PC-3 (cell line): ENCODE results near the gene KIF20B. TPM values are rescaled to one million over a fixed set of nuclear protein-coding genes. Genes with fewer than 3 reads are reported as not detected.

Source experiments
- ATAC-seq: fragments of 200-7000 bp; cut with Tn5 transposase; 2 replicates; pipeline ENCODE4 v1.9.1; 2020; ENCODE audit warnings: mild to moderate bottlenecking, moderate library complexity
- BruUV-seq: library from RNA; stranded (reverse); fragments of 400-500 nt; replicated peaks from 2 replicates; lab custom pipeline; 2021; lab: Mats Ljungman, UMichigan
- CTCF ChIA-PET: fragments of 300-600 bp; sonication (Branson Sonifier 250); formaldehyde crosslinking; loops from one replicate; lab custom pipeline; 2022; ENCODE audit warnings: antibody characterized with exemption; lab: Charles Lee
- POLR2A ChIA-PET: fragments of 300-600 bp; sonication (Branson Sonifier 250); formaldehyde crosslinking; loops from one replicate; lab custom pipeline; 2022; ENCODE audit warnings: antibody characterized with exemption; ENCODE audit not compliant: unreplicated experiment; lab: Charles Lee
- DNase-seq: peaks from one replicate; pipeline ENCODE4 v3.0.0-alpha.2; 2015
- H2AFZ ChIP-seq: fragments of 300-600 bp; sonication (generic); 2 replicates; pipeline ENCODE4 v1.6.0; 2016; ENCODE audit warnings: antibody characterized with exemption, low read length
- H3F3A ChIP-seq: fragments of 300-600 bp; sonication (generic); one replicate; pipeline ENCODE4 v1.6.0; 2017; ENCODE audit warnings: antibody characterized with exemption, low read length, control low read depth, mild to moderate bottlenecking; ENCODE audit not compliant: unreplicated experiment
- H3K27ac ChIP-seq: fragments of 300-600 bp; sonication (generic); 2 replicates; pipeline ENCODE4 v1.5.1; 2016; ENCODE audit warnings: mild to moderate bottlenecking, low read length
- H3K27me3 ChIP-seq: fragments of 300-600 bp; sonication (generic); 2 replicates; pipeline ENCODE4 v1.6.1; 2016; ENCODE audit warnings: low read length, mixed read lengths
- H3K36me3 ChIP-seq: fragments of 300-600 bp; sonication (generic); 2 replicates; pipeline ENCODE4 v1.6.1; 2016; ENCODE audit warnings: low read depth, mixed run types, low read length, mixed read lengths
- H3K4me1 ChIP-seq: fragments of 300-600 bp; sonication (generic); 2 replicates; pipeline ENCODE4 v1.5.1; 2016; ENCODE audit warnings: low read length; ENCODE audit not compliant: insufficient read depth
- H3K4me2 ChIP-seq: fragments of 300-600 bp; sonication (generic); 2 replicates; pipeline ENCODE4 v1.6.0; 2016; ENCODE audit warnings: low read length
- H3K4me3 ChIP-seq: fragments of 300-600 bp; sonication (generic); 2 replicates; pipeline ENCODE4 v1.5.1; 2016; ENCODE audit warnings: mild to moderate bottlenecking, low read length, mixed read lengths
- H3K79me2 ChIP-seq: fragments of 300-600 bp; sonication (generic); 2 replicates; pipeline ENCODE4 v1.6.1; 2017; ENCODE audit warnings: low read length, mixed read lengths
- H3K9ac ChIP-seq: fragments of 300-600 bp; sonication (generic); 2 replicates; pipeline ENCODE4 v1.6.0; 2016; ENCODE audit warnings: mild to moderate bottlenecking, low read length
- H3K9me2 ChIP-seq: fragments of 300-600 bp; sonication (generic); replicated peaks from 2 replicates; pipeline ENCODE4 v1.6.1; 2016; ENCODE audit warnings: mixed run types, low read length, mixed read lengths
- H3K9me3 ChIP-seq: fragments of 300-600 bp; sonication (generic); 2 replicates; pipeline ENCODE4 v1.6.1; 2016; ENCODE audit warnings: low read length, mixed read lengths
- H4K20me1 ChIP-seq: fragments of 300-600 bp; sonication (generic); 2 replicates; pipeline ENCODE4 v1.6.1; 2016; ENCODE audit warnings: low read length, mixed read lengths
- CTCF ChIP-seq: fragments of 300-600 bp; sonication (generic); conservative IDR thresholded peaks from 2 replicates; pipeline ENCODE4 v1.5.1; 2017; ENCODE audit warnings: antibody characterized with exemption, low read depth, mild to moderate bottlenecking, low read length
- EZH2 ChIP-seq: fragments of 300-600 bp; sonication (generic); IDR thresholded peaks from one replicate; pipeline ENCODE4 v1.6.1; 2017; ENCODE audit warnings: antibody characterized with exemption, mild to moderate bottlenecking, low read length; ENCODE audit not compliant: unreplicated experiment
- EZH2phosphoT487 ChIP-seq: fragments of 300-600 bp; sonication (generic); IDR thresholded peaks from 2 replicates; pipeline ENCODE4 v1.6.1; 2018; ENCODE audit warnings: mild to moderate bottlenecking, antibody characterized with exemption, low read length, borderline replicate concordance
- intact Hi-C: fragments of 100-400 bp; cut with micrococcal nuclease; formaldehyde crosslinking; loops from 2 replicates; pipeline ENCODE4 v1.9.0; 2023
- total RNA-seq: library from RNA; depleted of rRNA; stranded (reverse); fragments of >200 nt; gene quantifications from 2 replicates; pipeline ENCODE4 v1.2.3, GENCODE V29; 2014

The KIF20B gene
- total RNA-seq, 1 experiment from 2014 or later = 12.6 TPM

- H3K9me2 ChIP-seq = no peaks in the 10 kb centered on the region
- no peak for TF ChIP-seq CTCF
- no peak for TF ChIP-seq EZH2phosphoT487
- no peak for TF ChIP-seq EZH2
- ChIA-PET POLR2A (no interaction called here), CTCF (no interaction called here)
- H2AFZ ChIP-seq = no peak overlapping the region
- H3K36me3 ChIP-seq = no peaks in the 10 kb centered on the region
- H3K27ac ChIP-seq = no peak overlapping the region
- DNase-seq (no peak), ATAC-seq (no peak)
- no peak overlapping the region for H3K4me2 ChIP-seq
- no peaks in the 10 kb centered on the region for H4K20me1 ChIP-seq
- H3K27me3 ChIP-seq = no peaks in the 10 kb centered on the region
- no peak overlapping the region for H3K9ac ChIP-seq
- H3K9me3 ChIP-seq = no peaks in the 10 kb centered on the region
- intact Hi-C loops = no loop called here
- no TSS peak for BruUV-seq
- no peak overlapping the region for H3K4me3 ChIP-seq
- H3K79me2 ChIP-seq = no peaks in the 10 kb centered on the region
- H3K4me1 ChIP-seq = no peaks in the 10 kb centered on the region
- H3F3A ChIP-seq = no peaks in the 10 kb centered on the region
Observed at GRCh38 chr10:89666138-89666537, 35.3 kb upstream of the KIF20B start.

- Histone ChIP-seq H3K27ac (no peak overlapping the region), H3F3A (no peaks in the 10 kb centered on the region), H3K9ac (no peak overlapping the region), H4K20me1 (no peaks in the 10 kb centered on the region), H3K27me3 (no peaks in the 10 kb centered on the region), H3K9me2 (no peaks in the 10 kb centered on the region), H3K79me2 (no peaks in the 10 kb centered on the region), H3K4me2 (no peak overlapping the region), H3K4me3 (no peak overlapping the region), H3K9me3 (no peaks in the 10 kb centered on the region), H3K4me1 (no peaks in the 10 kb centered on the region), H2AFZ (no peak overlapping the region), H3K36me3 (no peaks in the 10 kb centered on the region)
- ChIA-PET POLR2A (no interaction called here), CTCF (no interaction called here)
- BruUV-seq = no TSS peak
- ATAC-seq (peak; percentile 72), DNase-seq (peak; percentile 6)
- intact Hi-C loops = no loop called here
- TF ChIP-seq CTCF (no peak), EZH2 (no peak), EZH2phosphoT487 (no peak)
Observed at GRCh38 chr10:89668386-89669071, 32.9 kb upstream of the KIF20B start.

GRCh38 chr10:89669985-89670384 is 31.4 kb upstream of the KIF20B start:
- no peak overlapping the region for H2AFZ ChIP-seq
- H3K4me2 ChIP-seq = no peak overlapping the region
- no peak overlapping the region for H3K4me3 ChIP-seq
- no TSS peak for BruUV-seq
- TF ChIP-seq CTCF (no peak), EZH2phosphoT487 (no peak), EZH2 (no peak)
- H3K36me3 ChIP-seq = no peaks in the 10 kb centered on the region
- H3K79me2 ChIP-seq = no peaks in the 10 kb centered on the region
- no peaks in the 10 kb centered on the region for H3K9me3 ChIP-seq
- H3F3A ChIP-seq = no peaks in the 10 kb centered on the region
- H3K27ac ChIP-seq = no peak overlapping the region
- H3K4me1 ChIP-seq = no peaks in the 10 kb centered on the region
- DNase-seq (no peak), ATAC-seq (no peak)
- POLR2A ChIA-PET = no interaction called here
- H4K20me1 ChIP-seq = no peaks in the 10 kb centered on the region
- no peaks in the 10 kb centered on the region for H3K9me2 ChIP-seq
- H3K9ac ChIP-seq = no peak overlapping the region
- intact Hi-C loops = no loop called here
- no peaks in the 10 kb centered on the region for H3K27me3 ChIP-seq
- CTCF ChIA-PET = no interaction called here
